K562 (cell line): Measurements from ENCODE around the gene KIR3DL1. TPM values are rescaled to one million over a fixed set of nuclear protein-coding genes. Genes with fewer than 3 reads are reported as not detected.
"Not testable (repeated sequence)": the region's sequence is repeated elsewhere in the genome, so short reads cannot be mapped to it uniquely, and the experiment has no call there.

Experiments used
- ATAC-seq: fragments of 200-7000 bp; cut with Tn5 transposase; 3 replicates; pipeline ENCODE4 v1.9.1; 2020; ENCODE audit warnings: moderate library complexity
- Bru-seq: library from RNA; stranded (reverse); fragments of 400-500 nt; gene quantifications from one replicate; lab custom pipeline; 2021; lab: Mats Ljungman, UMichigan
- BruChase-seq, 2 experiments: library from RNA; stranded (reverse); fragments of 400-500 nt; gene quantifications; one replicate each; lab custom pipeline; 2021; lab: Mats Ljungman, UMichigan
- BruUV-seq: library from RNA; stranded (reverse); fragments of 400-500 nt; replicated peaks from 2 replicates; lab custom pipeline; 2021; lab: Mats Ljungman, UMichigan
- CTCF ChIA-PET: fragments of 300-600 bp; formaldehyde crosslinking; extraction: SDS; loops from one replicate; lab custom pipeline; 2021; ENCODE audit warnings: low intra/inter-chr PET ratio; lab: Yijun Ruan, JAX
- POLR2A ChIA-PET: fragments of 300-600, 350-650 bp; sonication (Branson Sonifier 250); formaldehyde crosslinking; extraction: SDS; loops from one replicate; lab custom pipeline; 2021; ENCODE audit warnings: antibody characterized with exemption, inconsistent platforms; lab: Yijun Ruan, JAX
- DNase-seq, 4 experiments: peaks; one replicate each; pipeline versions ENCODE4 v3.0.0 to v3.0.0-alpha.2; 2011 to 2018; ENCODE audit warnings: low spot score in 3 of 4, mixed read lengths in 3 of 4; ENCODE audit errors: extremely low read depth in 1 of 4
- FAIRE-seq: peaks from 2 replicates; lab custom pipeline; 2011; peaks lifted over from hg19 to GRCh38; lab: Jason Lieb, UNC
- H2AFZ ChIP-seq: 2 replicates; pipeline ENCODE4 v1.6.0; 2011; ENCODE audit warnings: low read depth, low read length, control low read depth, inconsistent platforms
- H3K27ac ChIP-seq: fragments of 200-600 bp; 3 replicates; pipeline ENCODE4 v1.8.0; 2011; ENCODE audit warnings: low read depth, mild to moderate bottlenecking, control low read depth, inconsistent platforms, low read length, moderate library complexity, mixed read lengths; ENCODE audit errors: extremely low read depth
- H3K27me3 ChIP-seq, 2 experiments: fragments of 300-600 bp in 1 of 2; 2 replicates in 1 of 2; 3 replicates in 1 of 2; pipeline versions ENCODE4 v1.6.0 to v1.8.0; 2011; ENCODE audit warnings: inconsistent platforms in 2 of 2, low read length in 2 of 2, mild to moderate bottlenecking in 1 of 2, mixed read lengths in 1 of 2, moderate library complexity in 1 of 2; ENCODE audit not compliant: control insufficient read depth in 2 of 2, insufficient read depth in 2 of 2
- H3K36me3 ChIP-seq: fragments of 300-600 bp; 3 replicates; pipeline ENCODE4 v1.8.0; 2011; ENCODE audit warnings: mild to moderate bottlenecking, low read length, inconsistent platforms; ENCODE audit not compliant: control insufficient read depth, insufficient read depth
- H3K4me1 ChIP-seq, 2 experiments: fragments of 200-600 bp in 1 of 2; replicated peaks in 1 of 2; 2 replicates in 1 of 2; 3 replicates in 1 of 2; pipeline versions ENCODE4 v1.5.1 to v1.8.0; 2011; ENCODE audit warnings: inconsistent platforms in 2 of 2, low read length in 2 of 2, mild to moderate bottlenecking in 1 of 2, mixed read lengths in 1 of 2, moderate library complexity in 1 of 2; ENCODE audit not compliant: control insufficient read depth in 2 of 2, insufficient read depth in 2 of 2
- H3K4me2 ChIP-seq: 2 replicates; pipeline ENCODE4 v1.6.1; 2011; ENCODE audit warnings: low read length, control low read depth, inconsistent platforms, mixed read lengths; ENCODE audit not compliant: insufficient read depth
- H3K4me3 ChIP-seq: fragments of 200-600 bp; sonication (generic), shearing (Covaris generic); 2 replicates; pipeline ENCODE4 v1.5.1; 2016; ENCODE audit warnings: control low read depth, inconsistent platforms
- H3K79me2 ChIP-seq: fragments of 200-600 bp; 3 replicates; pipeline ENCODE4 v1.8.0; 2011; ENCODE audit warnings: low read length, inconsistent platforms; ENCODE audit not compliant: control insufficient read depth, insufficient read depth
- H3K9ac ChIP-seq, 2 experiments: 2 replicates each; pipeline versions ENCODE4 v1.6.0 to v1.6.1; 2011; ENCODE audit warnings: low read depth in 2 of 2, low read length in 2 of 2, control low read depth in 1 of 2, inconsistent platforms in 1 of 2, mild to moderate bottlenecking in 1 of 2, mixed read lengths in 1 of 2; ENCODE audit not compliant: insufficient read depth in 1 of 2
- H3K9me1 ChIP-seq: one replicate; pipeline ENCODE4 v1.6.0; 2011; ENCODE audit warnings: inconsistent platforms, mild to moderate bottlenecking, low read length, moderate library complexity; ENCODE audit not compliant: control insufficient read depth, insufficient read depth
- H3K9me3 ChIP-seq: replicated peaks from 2 replicates; pipeline ENCODE4 v1.5.1; 2011; ENCODE audit warnings: low read depth, low read length, inconsistent platforms; ENCODE audit not compliant: control insufficient read depth, insufficient read depth
- H4K20me1 ChIP-seq: replicated peaks from 2 replicates; pipeline ENCODE4 v1.6.1; 2011; ENCODE audit warnings: low read length, inconsistent platforms, mixed read lengths; ENCODE audit not compliant: control insufficient read depth, insufficient read depth
- WGBS: fragments of 100-300 bp; shearing (Covaris generic); methylation state at CpG from one replicate; pipeline ENCODE4 v1.1.6; 2016; ENCODE audit warnings: low coverage, mixed read lengths; ENCODE audit not compliant: insufficient coverage; ENCODE audit errors: missing lambda C conversion rate; 5-methylcytosine and 5-hydroxymethylcytosine counted together
- in situ Hi-C: fragments of 300-500 bp; cut with MboI; formaldehyde crosslinking; loops from 4 replicates; pipeline ENCODE4 v1.15.0; 2018; ENCODE audit warnings: inconsistent platforms, mixed read lengths
- intact Hi-C: fragments of 100-400 bp; cut with micrococcal nuclease; formaldehyde crosslinking; loops from 2 replicates; pipeline ENCODE4 v1.14.2; 2022
- long read RNA-seq, 3 experiments: library from polyadenylated mRNA in 2 of 3; library from RNA in 1 of 3; unstranded in 2 of 3; stranded (forward) in 1 of 3; transcript quantifications; one replicate each; pipeline ENCODE4 v2.0.0, GENCODE V29; 2019 to 2022
- polyA minus RNA-seq, 3 experiments: library from RNA; depleted of rRNA, polyadenylated mRNA; stranded (reverse); fragments of >200 nt; gene quantifications; 2 replicates each; pipeline ENCODE4 v1.2.3, GENCODE V29; 2011
- polyA plus RNA-seq, 8 experiments: library from polyadenylated mRNA; depleted of rRNA in 4 of 8; stranded (reverse) in 5 of 8; unstranded in 3 of 8; fragments of >200 nt; fragmentation: Nextera tagmentation in 2 of 8; fragmentation: Illumina TruSeq in 1 of 8; extraction: Ambion mirVana in 2 of 8; extraction: Trizol in 1 of 8; gene quantifications; 2 replicates each; pipeline versions ENCODE4 v1.2.1 to v1.2.3, GENCODE V29; 2011 to 2014; ENCODE audit warnings: inconsistent platforms in 1 of 8, missing spikeins in 1 of 8
- total RNA-seq, 7 experiments: library from RNA; depleted of rRNA in 6 of 7; stranded (reverse); fragments of >200 nt in 6 of 7; fragmentation: Illumina TruSeq in 2 of 7; extraction: Trizol in 2 of 7; gene quantifications; 2 replicates each; pipeline versions ENCODE4 v1.2.1 to v1.2.3, GENCODE V29; 2011 to 2021; ENCODE audit warnings: low replicate concordance in 1 of 7

Gene KIR3DL1
- not detected in 2 replicates for total RNA-seq (2011; cell fraction: chromatin; rRNA removed; ENCODE audit: low replicate concordance)
- total RNA-seq (2011; cell fraction: nucleolus; rRNA removed) = not detected in 2 replicates
- not detected in 2 replicates for total RNA-seq (2011; cell fraction: nucleoplasm; rRNA removed)
- total RNA-seq (2014; rRNA removed) (not detected in 2 replicates), total RNA-seq (2014; rRNA removed; fragmentation: Illumina TruSeq; extraction: Trizol) (not detected in 2 replicates), total RNA-seq (2015; rRNA removed; fragmentation: Illumina TruSeq; extraction: Trizol) (not detected in 2 replicates), total RNA-seq (2021) (not detected in 2 replicates), polyA plus RNA-seq (2011; rRNA removed) (not detected in 2 replicates), polyA plus RNA-seq (2014; fragmentation: Illumina TruSeq; extraction: Trizol) (not detected in 2 replicates), polyA plus RNA-seq (2014; fragmentation: Nextera tagmentation; extraction: Ambion mirVana) (not detected), polyA plus RNA-seq (2014; rRNA removed) (not detected in 2 replicates), polyA minus RNA-seq (2011; rRNA and poly(A)+ RNA removed) (not detected in 2 replicates), Bru-seq, nascent RNA (not detected), BruChase-seq, experiment 1, labeled RNA remaining after a 2-hour chase (not detected), BruChase-seq, experiment 2, labeled RNA remaining after a 6-hour chase (not detected)
- polyA plus RNA-seq (2011; cell fraction: cytosol; rRNA removed) = not detected in 2 replicates
- not detected in 2 replicates for polyA plus RNA-seq (2011; cell fraction: nucleus; rRNA removed)
- polyA plus RNA-seq (2012) = not detected in 2 replicates
- polyA minus RNA-seq (2011; cell fraction: cytosol; rRNA and poly(A)+ RNA removed) = not detected in 2 replicates
- not detected in 2 replicates for polyA minus RNA-seq (2011; cell fraction: nucleus; rRNA and poly(A)+ RNA removed)
- long read RNA-seq, experiment 1 = 0 reads
- long read RNA-seq, experiment 2 = 0 reads
- long read RNA-seq, experiment 3 = 0 reads

DNA sequence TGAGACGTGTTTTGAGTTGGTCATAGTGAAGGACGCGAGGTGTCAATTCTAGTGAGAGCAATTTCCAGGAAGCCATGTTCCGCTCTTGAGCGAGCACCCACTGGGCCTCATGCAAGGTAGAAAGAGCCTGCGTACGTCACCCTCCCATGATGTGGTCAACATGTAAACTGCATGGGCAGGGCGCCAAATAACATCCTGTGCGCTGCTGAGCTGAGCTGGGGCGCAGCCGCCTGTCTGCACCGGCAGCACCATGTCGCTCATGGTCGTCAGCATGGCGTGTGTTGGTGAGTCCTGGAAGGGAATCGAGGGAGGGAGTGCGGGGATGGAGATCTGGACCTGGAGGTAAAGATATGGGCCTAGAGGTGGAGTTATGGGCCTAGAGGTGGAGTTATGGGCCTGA lies at the start of gene KIR3DL1:
TSS of gene KIR3DL1 (plus strand) at position 218 of the 400 bp plus-strand sequence.
- in situ Hi-C loops = not testable (repeated sequence)

DNA sequence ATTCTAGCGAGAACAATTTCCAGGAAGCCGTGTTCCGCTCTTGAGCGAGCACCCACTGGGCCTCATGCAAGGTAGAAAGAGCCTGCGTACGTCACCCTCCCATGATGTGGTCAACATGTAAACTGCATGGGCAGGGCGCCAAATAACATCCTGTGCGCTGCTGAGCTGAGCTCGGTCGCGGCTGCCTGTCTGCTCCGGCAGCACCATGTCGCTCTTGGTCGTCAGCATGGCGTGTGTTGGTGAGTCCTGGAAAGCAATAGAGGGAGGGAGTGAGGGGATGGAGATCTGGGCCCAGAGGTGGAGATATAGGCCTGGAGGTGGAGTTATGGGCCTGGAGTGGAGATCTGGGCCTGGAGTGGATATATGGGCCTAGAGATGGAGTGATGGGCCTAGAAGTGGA lies 46.6 kb upstream of the KIR3DL1 start, which contains the start of gene KIR2DL1:
TSS of gene KIR2DL1 (plus strand) at position 148 of the 400 bp plus-strand sequence. CDS start at position 206, 58 bp downstream.
- ATAC-seq, H3K9me3 ChIP-seq, FAIRE-seq, H3K4me2 ChIP-seq, H3K27me3 ChIP-seq, H3K9me1 ChIP-seq, H4K20me1 ChIP-seq, CTCF ChIA-PET, H3K4me3 ChIP-seq, H3K27ac ChIP-seq, H3K36me3 ChIP-seq, POLR2A ChIA-PET, H2AFZ ChIP-seq, intact Hi-C loops, H3K4me1 ChIP-seq, BruUV-seq, H3K79me2 ChIP-seq, H3K9ac ChIP-seq, in situ Hi-C loops, DNase-seq: not testable (repeated sequence)
- WGBS = 30% methylated on average over 10 of the region's 15 CpGs

More for the DNA sequence above, at the start of gene KIR3DL1:
- H3K79me2 ChIP-seq, POLR2A ChIA-PET, H3K4me2 ChIP-seq, H3K4me1 ChIP-seq, ATAC-seq, FAIRE-seq, H3K27ac ChIP-seq, H3K36me3 ChIP-seq, intact Hi-C loops, DNase-seq, H3K9ac ChIP-seq, CTCF ChIA-PET, H4K20me1 ChIP-seq, H3K9me1 ChIP-seq, BruUV-seq, H3K4me3 ChIP-seq, H3K9me3 ChIP-seq, H2AFZ ChIP-seq: not testable (repeated sequence)
- 8% methylated on average over 4 of the region's 17 CpGs for WGBS
- peaks cover 0 to 12% of the 10 kb centered on the region in 2 experiments; a peak in 2 of 5 replicates for H3K27me3 ChIP-seq

DNA sequence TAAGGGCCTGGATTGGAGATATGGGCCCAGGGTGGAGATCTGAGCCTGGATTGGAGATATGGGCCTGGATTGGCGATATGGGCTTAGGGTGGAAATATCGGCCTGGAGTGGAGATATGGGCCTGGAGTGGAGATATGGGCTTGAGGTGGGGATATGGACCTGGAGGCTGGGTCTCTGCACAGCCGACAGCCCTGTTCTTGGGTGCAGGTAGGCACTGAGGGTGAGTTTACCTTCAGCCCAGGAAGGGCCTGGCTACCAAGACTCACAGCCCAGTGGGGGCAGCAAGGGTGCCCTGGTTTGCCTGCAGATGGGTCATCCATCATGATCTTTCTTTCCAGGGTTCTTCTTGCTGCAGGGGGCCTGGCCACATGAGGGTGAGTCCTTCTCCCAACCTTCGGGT lies 45.8 kb upstream of the KIR3DL1 start:
- ATAC-seq, BruUV-seq, DNase-seq, H3K36me3 ChIP-seq, H4K20me1 ChIP-seq, CTCF ChIA-PET, FAIRE-seq, H3K27ac ChIP-seq, intact Hi-C loops, H3K9me1 ChIP-seq, H2AFZ ChIP-seq, H3K79me2 ChIP-seq, H3K27me3 ChIP-seq, H3K4me3 ChIP-seq, H3K9me3 ChIP-seq, H3K4me2 ChIP-seq, POLR2A ChIA-PET, H3K4me1 ChIP-seq, H3K9ac ChIP-seq, in situ Hi-C loops: not testable (repeated sequence)
- WGBS = 0% methylated on average over 4 of the region's 4 CpGs
